NCI-H1694 (cell line): ENCODE data around the gene KMT5B.

ENCODE experiments used
- DNase-seq: peaks from one replicate; lab custom pipeline; 2025; lab: John Stamatoyannopoulos, UW

Gene KMT5B

DNA sequence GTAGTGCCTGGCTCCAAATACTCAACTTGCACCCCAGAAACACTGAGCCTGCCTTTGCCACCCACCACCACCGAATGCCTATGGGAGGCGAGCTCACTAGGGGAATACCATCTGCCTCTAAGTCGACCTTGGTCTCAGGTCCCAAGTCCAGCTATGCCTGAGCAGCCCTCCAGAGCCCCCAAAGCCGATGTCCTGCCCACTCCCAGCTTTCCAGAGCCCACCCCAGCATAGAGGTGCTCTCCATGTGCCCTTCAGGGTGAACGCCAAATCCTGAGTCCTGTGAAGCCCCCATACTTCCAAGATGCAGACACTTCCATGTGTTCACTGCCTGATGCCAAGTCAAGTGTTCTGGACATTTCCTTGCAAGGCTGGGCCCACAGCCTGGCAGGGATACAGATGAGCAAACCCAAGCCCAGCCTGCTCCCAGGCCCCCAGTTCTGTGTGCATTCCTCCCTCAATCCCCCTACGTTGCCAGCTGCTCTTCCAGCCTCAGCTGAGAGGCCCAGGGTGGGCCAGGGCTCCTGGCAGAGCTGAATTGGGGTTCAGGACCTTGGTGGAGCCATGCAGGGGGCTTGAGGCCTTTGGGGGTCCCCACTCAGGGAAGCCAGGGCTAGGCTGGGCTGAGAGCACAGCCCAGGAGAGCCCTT lies 2.6 kb upstream of the KMT5B start:
- no peak for DNase-seq

DNA sequence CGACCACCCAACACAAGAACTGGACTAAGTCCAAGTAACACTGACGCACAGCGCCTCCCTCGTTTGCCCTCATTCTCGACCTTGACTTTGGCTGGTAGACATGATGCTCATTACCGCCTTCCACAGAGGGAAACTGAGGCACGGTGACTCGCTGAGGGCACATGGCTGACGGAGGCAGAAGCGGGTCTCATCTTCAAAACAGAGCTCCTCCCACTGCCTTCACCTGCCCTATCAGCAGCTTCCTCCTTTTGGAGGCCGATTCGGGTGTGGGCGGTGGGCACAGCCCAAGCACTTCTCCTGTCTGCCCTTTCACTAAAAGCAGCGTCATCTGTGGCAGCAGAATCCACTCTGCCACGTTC lies 2.0 kb upstream of the KMT5B start:
- no peak for DNase-seq

DNA sequence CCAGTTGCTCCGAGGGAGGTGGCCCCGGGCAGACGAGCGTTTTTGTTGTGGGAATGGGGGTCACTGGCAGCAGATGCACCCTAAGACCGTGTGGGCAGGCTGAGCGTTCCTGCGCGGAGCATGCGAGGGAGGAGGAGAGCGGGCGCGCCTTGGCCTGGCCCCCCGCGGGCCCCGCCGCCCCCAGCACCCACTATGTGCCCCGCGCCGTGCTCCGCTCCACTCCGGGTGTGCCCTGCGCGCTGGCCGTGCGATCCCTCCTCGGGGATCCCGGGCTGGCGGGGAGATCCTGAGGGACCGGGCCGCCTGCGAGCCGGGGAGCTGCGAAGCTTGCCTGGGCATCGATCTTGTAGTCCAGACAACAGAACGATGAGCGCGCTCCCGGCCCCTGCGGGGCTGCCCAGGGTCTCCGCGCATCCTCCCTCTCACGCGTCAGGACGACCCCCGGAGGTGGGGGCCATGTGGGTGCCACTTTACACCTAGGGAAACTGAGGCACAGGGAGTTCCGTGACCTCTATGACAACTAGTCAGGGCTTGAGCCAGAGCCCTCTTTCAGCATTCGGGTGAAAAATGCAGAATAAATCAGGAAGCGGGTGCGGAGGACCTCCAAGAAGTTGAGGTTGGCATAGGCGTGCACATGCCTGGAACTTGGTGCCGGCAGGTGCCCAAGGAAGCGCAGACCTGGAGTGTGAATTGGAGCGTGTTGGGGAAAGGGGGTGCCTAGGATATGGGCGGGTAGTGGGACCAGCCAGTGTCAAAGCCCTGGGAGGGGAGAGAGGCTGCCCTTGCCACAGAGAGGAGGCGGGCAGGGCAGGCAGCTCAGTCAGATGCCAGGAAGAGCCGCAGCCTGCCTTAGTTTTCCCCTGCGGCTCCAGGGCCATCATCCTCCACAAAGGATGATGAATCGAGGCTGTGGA lies 1.3 kb upstream of the KMT5B start:
- DNase-seq: no peak

DNA sequence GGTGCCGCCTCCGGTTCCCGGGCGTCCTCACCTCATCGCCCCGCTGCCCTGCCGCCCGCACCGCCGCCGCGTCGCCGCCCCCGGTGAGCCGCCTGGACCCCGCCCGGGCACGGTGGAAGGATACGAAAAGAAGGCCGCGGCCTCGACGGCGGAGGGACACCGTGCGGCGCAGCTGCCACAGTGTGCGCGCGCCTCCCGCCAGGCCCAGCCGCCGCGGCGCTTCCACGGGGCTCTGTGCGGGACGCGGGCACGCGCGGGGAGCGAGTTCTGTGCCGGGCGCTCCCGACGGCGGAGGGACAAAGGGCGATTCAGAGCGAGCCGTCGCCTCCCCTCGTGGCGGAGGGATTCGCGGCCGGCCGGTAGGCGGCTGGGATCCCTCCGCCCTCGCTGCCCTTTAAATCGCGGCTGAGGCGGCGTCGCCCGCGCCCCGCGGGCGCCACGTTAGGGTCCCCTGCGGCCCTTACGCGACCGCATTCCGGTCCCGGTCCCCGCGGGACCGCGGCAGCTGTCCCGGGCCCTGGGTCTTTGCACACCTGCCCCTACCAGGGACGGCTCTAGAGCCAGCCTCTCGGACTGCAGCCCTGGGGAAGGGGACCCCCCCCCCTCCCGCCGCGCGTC lies 568 bp upstream of the KMT5B start:
- peak; percentile 31 for DNase-seq

DNA sequence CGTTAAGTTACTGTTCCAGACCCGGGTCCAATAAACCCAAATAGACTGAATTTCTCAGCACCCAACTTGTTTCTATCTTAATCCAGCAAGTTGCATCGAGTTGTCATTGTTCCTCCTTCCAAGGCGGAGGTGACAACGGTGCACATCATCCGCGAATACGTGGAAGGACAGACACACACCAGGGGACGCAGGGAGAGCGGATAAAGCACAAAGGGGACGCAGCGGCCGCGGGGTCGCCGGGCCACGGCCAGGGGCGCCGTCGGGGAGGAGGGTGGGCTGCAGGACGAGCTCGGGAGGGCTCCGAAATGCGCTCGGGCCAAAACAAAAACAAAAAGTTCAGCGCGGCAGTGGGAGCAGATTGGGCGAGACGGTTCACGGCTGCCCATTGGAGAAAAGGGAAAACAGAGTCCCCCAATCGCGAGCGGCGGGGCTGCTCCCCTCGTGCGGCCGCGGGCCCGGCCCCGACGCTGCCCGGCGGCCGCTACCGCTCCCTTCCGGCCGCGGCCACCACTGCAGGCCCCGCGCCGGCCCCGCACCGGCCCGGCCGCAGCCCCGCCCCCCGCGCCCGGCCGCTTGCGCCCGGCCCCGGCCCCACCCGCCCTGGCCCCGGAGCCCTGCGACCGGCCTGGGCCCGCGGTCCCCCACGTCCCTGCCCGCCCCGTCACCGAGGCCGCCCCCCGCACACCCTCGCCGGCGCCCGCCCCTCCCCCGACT lies 518 bp downstream of the KMT5B start:
- DNase-seq: peak; percentile 8

DNA sequence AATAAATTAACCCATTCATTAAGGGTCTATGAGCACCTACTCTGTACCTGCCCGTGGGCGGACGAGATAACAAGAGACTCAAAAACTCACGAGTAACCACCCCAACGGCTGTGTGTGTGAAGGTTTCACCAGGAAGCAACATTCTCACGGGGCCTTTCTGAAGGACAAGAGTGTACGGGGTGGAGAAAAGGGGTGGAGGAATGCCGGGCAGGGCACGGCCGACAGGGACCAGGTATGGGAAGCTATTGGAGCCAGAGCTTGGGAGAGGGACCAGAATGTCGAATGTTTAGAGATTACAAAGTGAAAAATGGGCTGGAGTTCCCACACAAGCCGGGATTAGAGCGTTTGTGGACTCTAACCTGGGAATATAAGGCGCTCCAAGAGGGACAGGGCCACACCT lies 1.6 kb downstream of the KMT5B start:
- no peak for DNase-seq

DNA sequence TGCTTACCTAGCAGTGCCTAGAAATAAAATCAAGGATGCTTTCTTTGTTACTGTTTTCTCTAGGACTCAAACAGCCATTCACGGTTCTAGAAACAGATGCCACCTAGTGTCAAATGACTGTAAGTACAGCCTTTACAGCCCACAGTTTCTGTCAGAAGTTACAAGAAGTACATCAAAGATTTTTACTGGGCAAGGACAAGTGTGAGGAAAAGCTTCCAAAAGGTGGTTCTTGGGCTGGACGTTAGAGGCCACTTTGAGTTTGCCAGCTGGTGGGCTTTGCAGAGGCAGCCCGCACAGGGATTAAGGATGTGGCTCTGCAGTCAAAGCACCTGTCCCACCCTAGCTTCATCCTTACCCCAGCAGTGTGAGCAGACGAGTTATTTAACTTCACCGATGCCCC lies 6.9 kb downstream of the KMT5B start:
- peak; percentile 21 for DNase-seq

DNA sequence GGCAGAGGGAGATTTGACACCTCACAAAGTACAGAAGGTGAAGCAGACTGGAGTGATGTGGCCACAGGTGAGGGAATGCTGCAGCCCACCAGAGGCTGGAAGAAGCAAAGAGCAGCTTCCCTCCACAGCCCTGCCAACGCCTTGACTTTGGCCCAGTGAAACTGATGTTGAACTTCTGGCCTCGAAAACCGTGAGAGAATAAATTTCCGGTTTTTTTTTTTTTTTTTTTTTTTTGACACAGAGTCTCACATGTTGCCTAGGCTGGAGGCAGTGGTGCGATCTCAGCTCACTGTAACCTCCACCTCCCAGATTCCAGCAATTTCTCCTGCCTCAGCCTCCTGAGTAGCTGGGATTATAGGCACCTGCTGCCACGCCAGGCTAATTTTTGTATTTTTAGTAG lies 8.7 kb downstream of the KMT5B start:
- no peak for DNase-seq

DNA sequence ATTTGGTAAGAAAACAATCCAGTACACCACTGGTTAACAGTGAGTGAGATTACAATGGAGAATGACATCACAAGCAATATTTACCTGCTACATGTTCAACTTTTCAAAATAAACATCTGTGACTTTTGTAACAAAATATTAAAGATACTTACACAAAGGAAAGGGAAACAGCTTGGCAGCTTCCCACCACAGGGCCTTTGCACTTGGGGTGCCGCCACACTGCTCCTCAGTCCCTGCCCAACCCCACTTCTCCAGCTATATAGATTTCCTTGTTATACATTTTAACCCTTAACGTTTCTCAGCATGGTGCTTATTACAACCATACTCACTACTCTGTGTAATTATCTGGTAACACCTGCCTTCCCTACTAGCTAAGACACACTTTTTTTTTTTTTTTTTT lies 10.9 kb downstream of the KMT5B start:
- no peak for DNase-seq

DNA sequence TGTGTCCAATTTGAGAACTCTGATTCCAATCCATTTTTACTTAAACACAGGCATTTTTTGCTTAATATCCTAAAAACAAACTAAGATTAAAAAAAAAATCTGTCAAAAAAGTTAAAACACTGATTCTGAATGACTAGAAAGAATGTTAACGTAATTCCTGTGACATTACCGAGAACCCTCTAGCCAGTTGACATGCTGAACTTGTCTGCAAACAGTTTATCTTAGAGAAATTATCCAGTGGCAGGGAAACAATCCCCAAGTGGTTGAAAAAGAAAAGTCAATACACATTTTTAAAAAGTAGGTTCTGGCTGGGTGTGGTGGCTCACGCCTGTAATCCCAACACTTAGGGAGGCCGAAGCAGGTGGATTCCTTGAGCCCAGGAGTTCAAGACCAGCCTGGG lies 11.6 kb downstream of the KMT5B start:
- DNase-seq: no peak

DNA sequence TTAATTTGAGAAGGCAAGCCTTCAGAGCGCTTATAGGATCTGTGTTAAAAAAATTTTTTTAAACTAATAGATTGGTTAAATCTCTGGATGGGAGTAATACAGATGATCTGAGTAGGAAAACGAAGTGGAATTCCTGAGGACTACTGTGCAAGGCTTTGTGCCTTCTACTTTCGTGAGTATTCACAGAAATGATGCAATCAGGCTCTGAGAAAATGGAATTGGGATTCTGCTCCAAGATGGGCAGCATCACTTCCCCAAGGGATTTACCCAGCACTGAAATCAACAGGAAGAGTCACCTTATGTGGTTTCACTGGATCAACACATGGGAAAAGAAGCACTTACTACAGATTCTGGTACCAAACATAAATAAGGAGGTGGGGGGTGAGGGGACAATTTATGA lies 12.5 kb downstream of the KMT5B start:
- no peak for DNase-seq

DNA sequence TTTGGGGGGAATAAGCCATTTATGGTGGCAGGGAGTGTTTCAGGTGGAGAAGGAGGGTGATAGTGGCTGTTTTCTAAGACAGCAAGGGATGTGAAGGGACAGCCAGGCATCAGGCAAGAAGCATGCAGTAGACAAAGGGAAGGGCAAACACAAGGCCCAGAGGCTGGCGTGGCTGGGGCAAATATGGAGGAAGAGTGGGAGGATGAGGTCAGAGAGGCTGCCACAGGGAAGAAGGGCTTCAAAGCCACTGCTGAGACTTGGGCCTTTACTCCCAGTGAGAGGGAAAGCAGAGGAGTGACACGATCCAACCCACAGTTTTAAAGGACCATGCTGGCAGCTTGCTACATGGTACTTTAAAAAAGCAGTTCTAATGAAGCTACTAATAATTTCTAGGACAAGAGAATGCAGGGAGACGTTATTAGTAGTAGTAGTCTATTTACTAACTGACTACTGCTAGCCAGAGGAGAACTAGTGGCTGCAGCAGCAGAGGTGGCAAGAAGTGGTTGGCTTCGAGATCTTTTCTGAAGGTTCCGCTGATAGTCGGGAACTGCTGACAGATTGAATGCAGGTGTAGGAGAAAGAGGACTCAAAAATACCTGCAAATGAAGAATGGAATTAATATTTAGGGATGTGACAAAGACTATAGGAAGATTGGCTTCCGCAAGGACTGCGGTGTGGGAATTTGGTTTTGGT lies 13.7 kb downstream of the KMT5B start:
- DNase-seq: no peak

DNA sequence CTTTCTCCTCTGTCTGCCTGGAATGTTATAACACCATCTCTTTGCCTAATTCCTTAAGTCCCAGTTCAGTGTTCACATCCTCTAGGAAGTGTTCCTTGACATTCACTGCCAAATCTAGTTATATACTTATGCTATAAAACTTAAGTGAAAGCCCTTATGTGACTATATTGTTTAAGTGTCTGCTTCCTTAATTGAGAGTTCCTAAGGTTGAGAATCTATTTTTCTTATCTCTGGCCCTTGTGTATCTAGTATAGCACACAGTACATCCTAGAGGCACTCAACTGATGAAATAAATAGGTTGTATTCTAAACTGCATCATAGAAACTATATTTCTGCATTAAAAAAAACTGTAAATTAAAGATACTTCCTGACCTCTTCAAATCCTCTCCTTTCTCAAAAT lies 16.9 kb downstream of the KMT5B start:
- no peak for DNase-seq

DNA sequence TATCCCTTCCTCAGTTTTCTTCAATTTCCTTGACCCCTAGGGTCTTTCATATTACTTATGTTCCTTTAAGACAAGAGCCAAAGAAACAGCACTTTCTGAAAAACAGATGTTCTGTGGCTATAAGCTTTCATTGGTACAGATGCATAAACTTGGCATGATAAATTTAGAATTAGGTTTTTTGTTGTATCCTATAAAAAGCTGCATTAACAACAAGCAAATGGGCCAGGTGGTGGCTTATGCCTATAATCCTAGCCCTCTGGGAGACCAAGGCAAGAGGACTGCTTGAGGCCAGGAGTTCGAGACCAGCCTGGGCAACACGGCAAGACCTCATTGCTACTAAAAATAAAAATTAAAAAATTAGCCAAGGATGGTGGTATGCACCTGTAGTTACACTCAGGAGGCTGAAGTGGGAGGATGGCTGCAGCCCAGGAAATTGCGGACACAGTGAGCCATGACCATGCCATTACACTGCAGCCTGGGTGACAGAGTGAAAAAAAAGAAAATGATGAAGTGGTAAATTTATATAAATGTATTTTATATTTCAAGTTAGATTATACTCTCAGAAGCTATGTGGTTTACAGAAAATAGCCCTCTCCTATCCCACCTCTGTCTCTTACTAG lies 18.3 kb downstream of the KMT5B start:
- no peak for DNase-seq

DNA sequence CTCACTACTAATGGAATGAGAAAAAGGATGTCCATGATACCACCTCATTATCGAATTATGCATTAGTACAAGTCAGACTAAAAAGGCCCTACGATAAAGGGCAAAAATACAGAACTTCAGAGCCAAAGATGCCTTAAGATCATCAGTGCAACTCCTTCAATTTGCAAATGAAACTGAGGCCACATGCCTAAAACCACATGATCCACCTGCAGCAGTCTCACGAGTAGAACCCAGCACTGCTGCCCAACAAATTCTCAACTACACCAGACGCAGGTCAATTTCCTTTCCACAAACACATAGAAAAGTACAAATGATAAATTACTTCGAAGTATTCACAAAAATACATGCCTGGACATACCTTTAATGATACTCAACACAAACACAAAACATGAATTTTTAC lies 20.1 kb downstream of the KMT5B start:
- no peak for DNase-seq

DNA sequence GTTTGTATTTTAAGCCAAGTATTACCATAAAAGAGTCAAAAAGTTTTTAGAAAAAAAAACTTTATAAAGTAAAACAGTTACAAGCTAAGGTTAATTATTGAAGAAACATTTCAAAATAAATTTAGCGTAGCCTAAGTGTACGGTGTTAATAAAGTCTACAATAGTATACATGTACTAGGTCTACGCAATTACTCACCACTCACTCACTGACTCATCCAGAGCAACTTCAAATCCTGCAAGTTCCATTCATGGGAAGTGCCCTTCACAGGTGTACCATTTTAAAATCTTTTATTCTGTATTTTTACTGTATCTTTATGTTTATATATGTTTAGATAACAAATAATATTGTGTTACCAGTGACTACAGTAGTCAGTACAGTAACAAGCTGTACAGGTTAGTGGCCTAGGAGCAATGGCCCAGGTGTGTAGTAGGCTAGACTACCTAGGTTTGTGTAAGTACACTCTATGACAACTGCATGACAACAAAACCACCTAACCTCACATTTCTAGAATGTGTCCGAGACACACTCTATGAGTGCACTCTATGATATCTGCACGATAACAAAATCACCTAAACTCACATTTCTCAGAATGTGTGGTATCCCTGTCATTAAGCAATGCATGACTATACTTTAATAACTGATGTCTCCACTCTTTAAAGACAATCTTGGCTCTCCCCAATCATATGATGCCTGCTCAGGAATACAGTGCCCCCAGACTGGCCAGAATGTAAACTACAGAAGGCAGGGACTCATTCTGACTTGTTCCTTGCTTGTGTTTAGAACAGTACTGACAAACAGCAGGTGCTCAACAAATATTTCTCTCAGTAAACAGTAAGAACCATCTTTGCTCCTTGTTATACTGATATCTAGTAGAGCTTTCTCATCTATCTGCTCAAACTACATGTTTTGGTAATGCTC lies 21.2 kb downstream of the KMT5B start:
- no peak for DNase-seq

DNA sequence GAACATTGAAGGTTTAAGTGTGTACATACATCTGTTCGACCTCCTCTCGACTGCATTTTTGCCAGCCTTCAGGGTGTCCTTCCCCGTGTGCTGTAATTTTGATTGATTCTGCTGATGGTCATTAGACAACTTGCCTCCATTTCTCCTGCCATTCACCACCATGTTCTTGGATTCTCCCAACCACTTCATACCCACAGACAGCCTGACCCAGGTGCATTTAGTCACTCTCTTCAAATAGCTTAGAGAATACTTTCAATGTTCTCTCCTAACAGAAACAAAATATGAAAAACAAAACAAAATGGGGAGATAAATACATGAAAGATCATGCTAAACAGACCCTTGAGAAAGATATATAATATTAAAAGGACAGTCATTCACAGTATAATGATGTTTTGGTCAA lies 23.2 kb downstream of the KMT5B start:
- no peak for DNase-seq

DNA sequence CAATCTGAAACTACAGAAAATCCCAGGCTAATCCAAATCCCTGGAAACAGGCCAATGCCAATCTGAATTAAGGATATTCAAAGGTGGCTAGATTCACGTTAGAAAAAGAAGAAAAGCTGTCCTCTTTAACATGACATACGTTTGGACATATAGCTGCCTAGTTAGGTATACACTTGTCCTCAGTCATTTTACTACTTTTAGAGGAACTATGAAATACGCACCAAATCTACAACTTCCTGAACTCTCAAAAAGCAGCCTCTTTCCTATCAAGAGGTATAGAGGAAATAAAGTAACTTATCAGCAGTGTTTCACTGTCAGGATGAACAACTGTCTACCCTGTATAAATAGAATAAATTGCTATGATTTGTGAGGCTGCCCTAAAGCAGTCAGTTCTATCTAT lies 24.0 kb downstream of the KMT5B start:
- no peak for DNase-seq

DNA sequence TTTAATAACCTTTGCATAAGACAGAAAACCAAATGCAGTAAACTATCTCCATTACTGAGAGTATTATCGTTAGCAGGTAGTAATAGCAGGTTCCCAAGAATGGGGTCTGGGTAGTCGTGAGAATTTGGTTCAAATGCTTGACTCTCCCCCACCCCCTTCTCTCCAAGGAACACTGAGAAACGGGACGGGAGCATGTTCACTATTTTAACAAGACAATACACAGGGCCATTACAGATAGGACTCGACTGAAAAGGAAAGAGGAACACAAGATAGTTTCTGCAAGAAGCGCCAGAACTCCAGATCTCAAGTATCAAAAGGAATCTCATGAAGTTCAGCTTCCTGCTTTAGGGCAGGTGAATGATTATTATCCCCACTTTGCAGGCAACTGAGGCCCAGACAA lies 27.0 kb downstream of the KMT5B start:
- DNase-seq: no peak

DNA sequence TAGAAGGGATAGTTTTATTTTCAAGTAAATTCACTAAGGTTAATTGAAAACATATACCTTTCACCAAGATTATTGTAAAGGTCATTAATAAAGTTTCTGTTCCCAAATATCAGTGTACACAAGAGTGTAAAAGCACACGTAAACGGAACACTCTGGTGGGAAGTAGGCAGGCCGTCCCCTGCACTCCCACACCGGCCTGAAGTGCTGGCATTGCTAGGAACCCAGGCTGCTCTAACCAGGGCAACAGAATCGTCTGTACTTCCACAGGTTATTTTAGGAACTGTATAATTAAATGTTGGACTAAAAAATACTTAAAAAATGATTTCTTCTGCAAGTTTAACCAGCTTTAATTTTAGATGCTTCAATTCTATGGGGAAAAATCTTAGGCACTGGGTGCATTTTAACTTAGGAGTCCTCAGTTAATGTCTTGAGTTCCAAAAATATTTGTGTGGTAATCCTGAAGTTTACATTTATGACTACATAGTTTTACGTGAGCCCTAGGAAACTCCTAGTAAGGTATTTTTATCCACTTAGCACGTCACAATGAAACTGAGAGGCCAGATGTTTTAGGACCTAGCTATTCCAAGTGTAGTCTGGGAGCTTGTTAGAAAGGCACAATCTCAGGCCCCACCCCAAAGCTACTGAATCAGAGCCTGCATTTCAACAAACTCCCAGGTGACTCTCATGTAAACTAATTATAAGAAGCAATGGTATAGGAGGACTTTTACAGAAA lies 31.2 kb downstream of the KMT5B start:
- no peak for DNase-seq
